Measurements from ENCODE around the gene UNC93B1. TPM values are rescaled to one million over a fixed set of nuclear protein-coding genes. Genes with fewer than 3 reads are reported as not detected.

UNC93B1 gene
- total and polyA plus RNA-seq, 2 of the 8 experiments (the other 6 are each of a cell fraction or from before 2014, with no cell fraction given): 18.9 to 34.3 TPM

DNA sequence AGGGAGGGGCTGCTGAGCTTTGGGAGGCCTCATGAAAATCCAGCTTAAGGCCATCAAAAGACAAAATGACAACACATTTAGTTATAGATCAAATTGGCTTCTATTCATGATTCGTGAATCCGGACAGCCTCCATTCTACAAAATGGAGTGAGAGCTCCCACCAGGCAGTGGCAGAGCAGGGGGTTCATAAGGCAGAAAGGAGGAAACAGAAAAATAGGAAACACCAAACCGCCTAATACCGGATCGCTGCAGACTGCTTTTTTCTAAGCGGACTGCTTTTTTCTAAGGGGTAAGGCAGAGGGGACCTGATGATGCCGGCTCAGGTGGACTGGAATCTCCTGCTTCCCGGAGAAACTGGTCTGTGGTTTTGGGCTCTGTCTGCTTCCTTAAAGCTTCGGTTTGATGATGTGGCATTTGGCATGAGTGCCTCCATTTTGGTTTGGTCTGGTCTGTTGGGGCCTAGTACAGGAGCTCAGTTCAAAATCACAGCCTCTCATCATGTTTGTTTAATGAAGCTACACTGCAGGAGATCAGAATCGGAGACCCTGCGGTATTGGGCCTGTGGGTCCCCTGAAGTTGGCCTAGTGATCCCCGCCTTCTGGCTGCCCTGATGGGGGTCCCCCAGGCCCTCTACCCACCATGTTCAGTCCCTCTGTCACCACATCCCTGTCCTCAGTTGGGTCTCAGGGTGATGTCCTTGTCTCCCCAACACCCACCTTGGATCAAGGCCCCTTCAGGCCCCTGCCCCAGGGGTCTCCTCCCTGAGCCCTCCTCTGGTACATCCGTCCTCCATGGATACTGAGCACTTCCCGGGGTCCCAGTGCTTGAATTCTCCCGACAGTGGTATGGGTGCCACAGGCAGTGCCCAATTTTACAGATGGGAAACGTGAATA is 7.4 kb upstream of the UNC93B1 start (continued):
- TF ChIP-seq, protein P1, sequence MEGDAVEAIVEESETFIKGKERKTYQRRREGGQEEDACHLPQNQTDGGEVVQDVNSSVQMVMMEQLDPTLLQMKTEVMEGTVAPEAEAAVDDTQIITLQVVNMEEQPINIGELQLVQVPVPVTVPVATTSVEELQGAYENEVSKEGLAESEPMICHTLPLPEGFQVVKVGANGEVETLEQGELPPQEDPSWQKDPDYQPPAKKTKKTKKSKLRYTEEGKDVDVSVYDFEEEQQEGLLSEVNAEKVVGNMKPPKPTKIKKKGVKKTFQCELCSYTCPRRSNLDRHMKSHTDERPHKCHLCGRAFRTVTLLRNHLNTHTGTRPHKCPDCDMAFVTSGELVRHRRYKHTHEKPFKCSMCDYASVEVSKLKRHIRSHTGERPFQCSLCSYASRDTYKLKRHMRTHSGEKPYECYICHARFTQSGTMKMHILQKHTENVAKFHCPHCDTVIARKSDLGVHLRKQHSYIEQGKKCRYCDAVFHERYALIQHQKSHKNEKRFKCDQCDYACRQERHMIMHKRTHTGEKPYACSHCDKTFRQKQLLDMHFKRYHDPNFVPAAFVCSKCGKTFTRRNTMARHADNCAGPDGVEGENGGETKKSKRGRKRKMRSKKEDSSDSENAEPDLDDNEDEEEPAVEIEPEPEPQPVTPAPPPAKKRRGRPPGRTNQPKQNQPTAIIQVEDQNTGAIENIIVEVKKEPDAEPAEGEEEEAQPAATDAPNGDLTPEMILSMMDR (IDR thresholded peaks at IDR 0.05; ENCODE audit: control extremely low read depth in 1 of 3, insufficient read depth in 1 of 3, low read depth in 1 of 3, low read length in 3 of 3): no peak
- TF ChIP-seq SP2 (IDR thresholded peaks at IDR 0.05; ENCODE audit: low read length) (no peak), CREB1 (IDR thresholded peaks at IDR 0.05) (no peak)

Data from H1 (cell line).